HCT116 (cell line): ENCODE measurements around the gene TBC1D14. TPM values are rescaled to one million over a fixed set of nuclear protein-coding genes. Genes with fewer than 3 reads are reported as not detected.

Experiments used
- ATAC-seq: fragments of 200-7000 bp; cut with Tn5 transposase; 2 replicates; pipeline ENCODE4 v1.9.1; 2020; ENCODE audit warnings: mild to moderate bottlenecking, moderate library complexity
- BruUV-seq: library from RNA; stranded (reverse); fragments of 400-500 nt; replicated peaks from 2 replicates; lab custom pipeline; 2021; lab: Mats Ljungman, UMichigan
- CTCF ChIA-PET: fragments of 300-600 bp; sonication (Branson Sonifier 250); formaldehyde crosslinking; loops from one replicate; lab custom pipeline; 2021; ENCODE audit warnings: antibody characterized with exemption; lab: Charles Lee
- POLR2A ChIA-PET: fragments of 300-600, 350-600 bp; sonication (Branson Sonifier 250); formaldehyde crosslinking; loops from one replicate; lab custom pipeline; 2021; ENCODE audit warnings: antibody characterized with exemption; lab: Charles Lee
- RAD21 ChIA-PET, 2 experiments: fragments of 300-600 bp; sonication (Branson Sonifier 250); formaldehyde crosslinking; loops; one replicate each; lab custom pipeline; 2023; ENCODE audit warnings: low total read pairs in 2 of 2; ENCODE audit not compliant: uncharacterized antibody in 2 of 2, unreplicated experiment in 2 of 2, low non-redundant PET in 1 of 2; lab: Charles Lee
- DNase-seq: peaks from one replicate; pipeline ENCODE4 v3.0.0-alpha.2; 2010; ENCODE audit warnings: low read depth, low spot score
- H2AFZ ChIP-seq: fragments of 200-600 bp; shearing (Covaris generic), sonication (generic); 2 replicates; pipeline ENCODE4 v1.6.1; 2017; ENCODE audit warnings: low read depth, mixed run types, mixed read lengths, antibody characterized with exemption, low read length; ENCODE audit not compliant: poor library complexity, severe bottlenecking
- H3K27ac ChIP-seq: 2 replicates; pipeline ENCODE4 v1.5.1; 2012; ENCODE audit warnings: low read depth, low read length
- H3K27me3 ChIP-seq: fragments of 200-600 bp; sonication (generic); 2 replicates; pipeline ENCODE4 v1.6.1; 2016; ENCODE audit warnings: mixed run types, low read length, mixed read lengths; ENCODE audit not compliant: insufficient read depth
- H3K36me3 ChIP-seq, 2 experiments: fragments of 200-500 bp in 1 of 2; fragments of 200-600 bp in 1 of 2; sonication (Bioruptor generic) in 1 of 2; sonication (generic) in 1 of 2; 2 replicates each; pipeline versions ENCODE4 v1.5.1 to v1.6.1; 2014 to 2016; ENCODE audit warnings: low read length in 2 of 2, inconsistent platforms in 1 of 2, mixed read lengths in 1 of 2, mixed run types in 1 of 2; ENCODE audit not compliant: insufficient read depth in 2 of 2, control insufficient read depth in 1 of 2
- H3K4me1 ChIP-seq, 2 experiments: fragments of 200-600 bp in 1 of 2; sonication (generic) in 1 of 2; 2 replicates each; pipeline versions ENCODE4 v1.5.1 to v1.6.1; 2012 to 2017; ENCODE audit warnings: low read length in 2 of 2, inconsistent platforms in 1 of 2, mild to moderate bottlenecking in 1 of 2, mixed read lengths in 1 of 2, mixed run types in 1 of 2, moderate library complexity in 1 of 2; ENCODE audit not compliant: insufficient read depth in 2 of 2, control insufficient read depth in 1 of 2
- H3K4me2 ChIP-seq: fragments of 200-600 bp; sonication (generic); 2 replicates; pipeline ENCODE4 v1.6.1; 2017; ENCODE audit warnings: mixed run types, low read length, mixed read lengths
- H3K4me3 ChIP-seq, 2 experiments: fragments of 200-600 bp in 1 of 2; sonication (generic) in 1 of 2; replicated peaks in 1 of 2; 2 replicates each; pipeline ENCODE4 v1.5.1; 2011 to 2016; ENCODE audit warnings: low read length in 2 of 2, control low read depth in 1 of 2, low read depth in 1 of 2, mild to moderate bottlenecking in 1 of 2, mixed read lengths in 1 of 2, mixed run types in 1 of 2
- H3K79me2 ChIP-seq: fragments of 200-600 bp; sonication (generic); 2 replicates; pipeline ENCODE4 v1.6.1; 2017; ENCODE audit warnings: mild to moderate bottlenecking, mixed run types, low read length, moderate library complexity, mixed read lengths; ENCODE audit not compliant: insufficient read depth
- H3K9ac ChIP-seq: fragments of 200-600 bp; sonication (generic); 2 replicates; pipeline ENCODE4 v1.6.1; 2016; ENCODE audit warnings: low read length, mixed read lengths
- H3K9me2 ChIP-seq: fragments of 200-600 bp; sonication (generic), shearing (Covaris generic); 2 replicates; pipeline ENCODE4 v1.6.1; 2017; ENCODE audit warnings: mixed run types, mild to moderate bottlenecking, moderate library complexity; ENCODE audit not compliant: insufficient read depth
- H3K9me3 ChIP-seq, 2 experiments: fragments of 200-500 bp in 1 of 2; fragments of 200-600 bp in 1 of 2; sonication (Bioruptor generic) in 1 of 2; sonication (generic) in 1 of 2; 2 replicates each; pipeline ENCODE4 v1.6.1; 2014 to 2017; ENCODE audit warnings: low read length in 2 of 2, mixed read lengths in 2 of 2, inconsistent platforms in 1 of 2, low read depth in 1 of 2, mild to moderate bottlenecking in 1 of 2, mixed run types in 1 of 2, moderate library complexity in 1 of 2; ENCODE audit not compliant: control insufficient read depth in 1 of 2, insufficient read depth in 1 of 2
- H4K20me1 ChIP-seq: fragments of 200-600 bp; sonication (generic), shearing (Covaris generic); 2 replicates; pipeline ENCODE4 v1.6.1; 2017; ENCODE audit warnings: mixed run types, mild to moderate bottlenecking, moderate library complexity; ENCODE audit not compliant: insufficient read depth
- CBX3 ChIP-seq: IDR thresholded peaks from 2 replicates; pipeline ENCODE4 v1.6.1; 2012; ENCODE audit warnings: low read depth
- ELF1 ChIP-seq: IDR thresholded peaks from 2 replicates; pipeline ENCODE4 v1.6.1; 2012; ENCODE audit warnings: low read depth, borderline replicate concordance
- EZH2 ChIP-seq: fragments of 200-600 bp; sonication (generic); IDR thresholded peaks from 2 replicates; pipeline ENCODE4 v1.6.1; 2017; ENCODE audit warnings: antibody characterized with exemption, mixed run types
- EZH2phosphoT487 ChIP-seq: fragments of 200-600 bp; IDR thresholded peaks from 2 replicates; pipeline ENCODE4 v1.6.1; 2018; ENCODE audit warnings: antibody characterized with exemption, borderline replicate concordance
- POLR2AphosphoS5 ChIP-seq: IDR thresholded peaks from 2 replicates; pipeline ENCODE4 v1.6.1; 2011; ENCODE audit warnings: mild to moderate bottlenecking, low read depth, low read length, moderate library complexity
- RAD21 ChIP-seq: IDR thresholded peaks from 2 replicates; pipeline ENCODE4 v1.6.1; 2012; ENCODE audit warnings: low read depth, mild to moderate bottlenecking
- REST ChIP-seq: IDR thresholded peaks from 2 replicates; pipeline ENCODE4 v1.6.1; 2012; ENCODE audit warnings: low read depth
- SIN3A ChIP-seq: IDR thresholded peaks from 2 replicates; pipeline ENCODE4 v1.6.1; 2012; ENCODE audit warnings: low read depth
- SP1 ChIP-seq: IDR thresholded peaks from 2 replicates; pipeline ENCODE4 v1.6.1; 2012; ENCODE audit warnings: low read depth
- TCF7L2 ChIP-seq: IDR thresholded peaks from 2 replicates; pipeline ENCODE4 v1.7.0; 2011; ENCODE audit warnings: borderline replicate concordance, inconsistent platforms; ENCODE audit not compliant: insufficient read depth, insufficient read length; ENCODE audit errors: extremely low read depth
- YY1 ChIP-seq: IDR thresholded peaks from 2 replicates; pipeline ENCODE4 v1.6.1; 2011; ENCODE audit warnings: low read length, low read depth, moderate library complexity, mild to moderate bottlenecking; ENCODE audit not compliant: insufficient replicate concordance; ENCODE audit errors: extremely low read depth
- intact Hi-C: fragments of 100-400 bp; cut with micrococcal nuclease; formaldehyde crosslinking; loops from 2 replicates; pipeline ENCODE4 v1.10.0; 2022
- total RNA-seq: library from RNA; stranded (reverse); gene quantifications from one replicate; pipeline ENCODE4 v1.2.1, GENCODE V29; 2021; ENCODE audit not compliant: unreplicated experiment

TBC1D14 gene
- total RNA-seq, 1 experiment from 2014 or later = 62.9 TPM

GRCh38 chr4:6909113-6909969, at the start of gene TBC1D14 (continued):
- peak; percentile 97 for TF ChIP-seq YY1
- TF ChIP-seq EZH2 = no peak

GRCh38 chr4:6868386-6868785, 41.2 kb upstream of the TBC1D14 start:
- CTCF ChIA-PET = no interaction called here
- BruUV-seq = no TSS peak

More at GRCh38 chr4:6868386-6868785, 41.2 kb upstream of the TBC1D14 start:
- Histone ChIP-seq H3K4me3 (no peak overlapping the region), H3K79me2 (no peaks in the 10 kb centered on the region), H3K4me2 (no peak overlapping the region), H3K36me3 (0 out of 4 replicates have a peak, but pooled peaks cover 2 to 6% of the 10 kb centered on the region in 2 experiments)
- ATAC-seq (no peak), DNase-seq (no peak)
- POLR2A ChIA-PET = no interaction called here
- TF ChIP-seq REST (no peak), EZH2phosphoT487 (no peak), ELF1 (no peak), POLR2AphosphoS5 (no peak), SIN3A (no peak), SP1 (no peak), TCF7L2 (no peak), CBX3 (no peak), EZH2 (no peak), RAD21 (no peak)
- TF ChIP-seq, all 23 proteins: peak for 0
- H3K9me3 ChIP-seq = no peaks in the 10 kb centered on the region
- intact Hi-C loops = no loop called here
- H3K9me2 ChIP-seq = no peaks in the 10 kb centered on the region
- no peak overlapping the region for H2AFZ ChIP-seq
- no peak overlapping the region for H3K27ac ChIP-seq
- H3K9ac ChIP-seq = no peak overlapping the region
- RAD21 ChIA-PET = no interaction called here
- no peaks in the 10 kb centered on the region for H3K27me3 ChIP-seq
- no peaks in the 10 kb centered on the region for H3K4me1 ChIP-seq
- H4K20me1 ChIP-seq = no peaks in the 10 kb centered on the region
